Activated CD8-positive, alpha-beta memory T cell treated with anti-CD3 and anti-CD28 coated beads, Interleukin-2, amount 50 U/mL, for 24 hours (primary cell): Measurements from ENCODE around the gene PNMA6A.
"Not testable (repeated sequence)": the region's sequence is repeated elsewhere in the genome, so short reads cannot be mapped to it uniquely, and the experiment has no call there.

Source experiments
- DNase-seq: peaks from one replicate; pipeline ENCODE4 v3.0.0-alpha.2; 2020; ENCODE audit errors: extremely low read depth

Gene PNMA6A

DNA sequence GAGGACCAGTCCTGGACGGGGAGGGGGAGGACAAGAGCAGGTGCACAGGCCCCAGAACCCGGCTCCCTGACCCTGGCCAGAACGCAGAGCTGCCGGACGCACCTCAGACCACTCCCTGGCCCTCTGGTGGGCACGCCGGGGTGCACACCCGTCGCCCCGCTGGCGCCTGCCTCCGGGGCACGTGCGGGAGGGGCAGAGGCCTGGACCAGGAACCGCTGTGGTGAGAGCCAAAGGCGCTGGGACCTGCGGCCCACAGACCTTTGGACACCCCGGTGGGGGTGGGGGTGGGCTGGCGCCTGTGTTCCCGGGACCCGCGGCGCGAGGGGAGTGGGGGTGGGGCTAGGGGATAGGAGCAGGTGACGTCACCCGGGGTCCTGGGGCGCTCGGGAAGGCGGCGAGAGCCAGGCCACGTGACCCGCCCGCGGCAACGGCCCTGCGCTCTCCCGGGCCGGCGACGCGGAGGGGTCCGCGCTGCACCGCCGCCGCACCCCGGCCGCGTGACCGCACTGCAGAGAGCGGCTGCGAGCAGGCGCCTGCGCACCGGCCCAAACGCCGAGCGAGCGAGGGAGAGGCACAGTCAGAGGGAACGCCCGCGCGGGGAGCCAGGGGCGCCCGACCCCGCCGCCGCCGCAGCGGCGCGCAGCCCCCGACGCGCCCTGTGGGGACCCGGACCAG is at the start of gene PNMA6A:
PNMA6A (plus strand) TSS at position 546 of the 675 bp plus-strand sequence. CDS start 609 bp downstream, outside the sequence.
- not testable (repeated sequence) for DNase-seq

DNA sequence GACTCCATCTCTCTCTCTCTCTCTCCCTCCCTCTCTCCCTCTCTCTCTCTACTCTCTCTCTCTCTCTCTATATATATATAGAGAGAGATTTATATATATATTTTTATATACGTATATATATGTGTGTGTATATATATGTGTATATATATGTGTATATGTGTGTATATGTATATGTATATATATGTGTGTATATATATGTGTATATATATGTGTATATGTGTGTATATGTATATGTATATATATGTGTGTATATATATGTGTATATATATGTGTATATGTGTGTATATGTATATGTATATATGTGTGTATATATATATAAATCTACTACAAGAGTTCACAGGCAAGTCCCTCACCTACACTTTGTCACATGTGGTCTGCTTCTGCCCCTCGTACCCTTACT is 45.8 kb upstream of the PNMA6A start:
- DNase-seq: not testable (repeated sequence)

DNA sequence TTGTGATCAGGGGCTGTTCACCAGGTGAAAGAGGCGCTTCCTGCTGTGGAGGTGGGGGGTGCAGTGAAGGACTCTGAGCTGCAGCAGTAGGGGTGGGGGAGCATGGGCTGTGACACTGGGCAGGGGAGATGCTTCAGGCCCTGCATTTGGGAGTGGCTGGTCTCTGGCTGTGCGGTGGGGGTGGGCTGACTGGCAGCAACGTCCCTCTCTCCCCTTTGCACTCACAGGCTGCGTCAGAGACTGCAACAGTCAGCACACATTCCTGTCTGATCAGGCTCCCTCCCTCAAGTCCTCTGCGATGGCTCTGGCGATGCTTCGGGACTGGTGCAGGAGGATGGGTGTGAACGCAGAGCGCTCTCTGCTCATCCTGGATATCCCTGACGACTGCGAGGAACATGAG is 43.8 kb upstream of the PNMA6A start:
- not testable (repeated sequence) for DNase-seq

GRCh38 chrX:153029162-153029561 is 43.1 kb upstream of the PNMA6A start:
- no peak for DNase-seq

- no peak for DNase-seq
Measured at GRCh38 chrX:153029875-153030274, 42.4 kb upstream of the PNMA6A start.

DNA sequence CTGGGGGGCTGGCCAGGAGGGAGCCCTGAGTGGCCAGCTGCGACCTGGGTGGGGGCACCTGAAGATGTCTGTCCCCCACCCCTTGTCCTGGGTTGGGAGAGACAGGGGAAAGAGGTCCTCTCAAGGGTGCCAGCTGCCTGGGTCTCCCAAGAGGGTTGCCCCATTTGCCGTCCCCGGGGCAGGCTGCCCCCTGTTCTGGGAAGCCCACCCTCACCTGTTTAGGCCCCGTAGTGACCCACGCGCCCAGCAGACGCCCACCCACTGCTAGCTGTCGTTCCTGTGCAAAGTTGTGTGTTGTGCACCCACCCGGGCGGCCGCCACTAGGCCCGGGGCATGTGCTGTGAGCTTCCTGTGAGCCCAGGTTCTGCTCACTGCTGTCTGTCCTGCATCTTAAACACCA is 41.5 kb upstream of the PNMA6A start:
- no peak for DNase-seq

- DNase-seq: peak; percentile 20
Measured at GRCh38 chrX:153032397-153033118, 39.7 kb upstream of the PNMA6A start.

DNA sequence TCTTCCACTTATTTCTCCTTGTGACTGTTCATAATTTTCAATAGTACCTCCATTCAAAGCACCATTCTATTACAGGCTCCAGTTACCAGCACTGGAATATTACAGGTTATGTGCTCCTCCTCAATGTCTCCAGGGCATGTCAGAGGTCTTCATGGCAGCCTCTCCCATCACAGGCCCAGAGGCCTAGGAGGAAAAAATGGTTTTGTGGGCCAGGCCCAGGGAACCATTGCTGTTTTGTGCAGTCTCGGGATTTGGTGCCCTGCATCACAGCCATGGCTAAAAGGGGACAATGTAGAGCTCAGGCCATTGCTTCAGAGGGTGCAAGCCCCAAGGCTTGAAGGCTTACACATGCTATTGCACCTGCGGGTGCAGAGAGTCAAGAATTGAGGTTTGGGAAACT is 23.2 kb upstream of the PNMA6A start:
- no peak for DNase-seq

DNA sequence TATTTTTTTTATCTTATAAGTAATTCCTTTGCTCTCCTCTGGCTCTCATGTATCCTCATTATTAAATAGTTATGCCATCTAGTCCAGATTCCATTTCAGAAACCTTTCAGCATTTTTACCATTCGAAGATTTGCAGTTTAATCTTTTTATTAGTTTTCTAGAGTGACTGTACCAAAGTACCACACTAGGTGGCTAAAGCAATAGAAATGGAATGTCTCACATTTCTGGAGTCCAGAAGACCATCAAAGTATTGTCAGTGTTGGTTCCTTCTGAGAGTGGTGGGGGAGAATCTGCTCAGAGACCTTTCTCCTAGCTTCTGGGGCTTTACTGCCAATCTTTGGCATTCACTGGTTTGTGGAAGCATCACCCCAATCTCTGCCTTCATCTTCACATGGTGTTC is 19.7 kb upstream of the PNMA6A start:
- DNase-seq: no peak

- no peak for DNase-seq
Measured at GRCh38 chrX:153055871-153056749, 16.1 kb upstream of the PNMA6A start, which contains the start of gene PNMA3. PNMA3 (plus strand) TSS chrX:153056470; CDS start chrX:153057056, 586 bp downstream.

DNA sequence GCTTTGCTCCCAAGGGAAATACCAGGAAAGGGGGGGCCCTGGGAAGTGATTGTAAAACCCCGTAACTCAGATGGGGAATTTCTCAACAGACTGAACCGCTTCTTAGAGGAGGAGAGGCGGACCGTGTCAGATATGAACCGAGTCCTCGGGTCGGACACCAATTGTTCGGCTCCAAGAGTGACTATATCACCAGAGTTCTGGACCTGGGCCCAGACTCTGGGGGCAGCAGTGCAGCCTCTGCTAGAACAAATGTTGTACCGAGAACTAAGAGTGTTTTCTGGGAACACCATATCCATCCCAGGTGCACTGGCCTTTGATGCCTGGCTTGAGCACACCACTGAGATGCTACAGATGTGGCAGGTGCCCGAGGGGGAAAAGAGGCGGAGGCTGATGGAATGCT is 15.0 kb upstream of the PNMA6A start:
- no peak for DNase-seq

DNA sequence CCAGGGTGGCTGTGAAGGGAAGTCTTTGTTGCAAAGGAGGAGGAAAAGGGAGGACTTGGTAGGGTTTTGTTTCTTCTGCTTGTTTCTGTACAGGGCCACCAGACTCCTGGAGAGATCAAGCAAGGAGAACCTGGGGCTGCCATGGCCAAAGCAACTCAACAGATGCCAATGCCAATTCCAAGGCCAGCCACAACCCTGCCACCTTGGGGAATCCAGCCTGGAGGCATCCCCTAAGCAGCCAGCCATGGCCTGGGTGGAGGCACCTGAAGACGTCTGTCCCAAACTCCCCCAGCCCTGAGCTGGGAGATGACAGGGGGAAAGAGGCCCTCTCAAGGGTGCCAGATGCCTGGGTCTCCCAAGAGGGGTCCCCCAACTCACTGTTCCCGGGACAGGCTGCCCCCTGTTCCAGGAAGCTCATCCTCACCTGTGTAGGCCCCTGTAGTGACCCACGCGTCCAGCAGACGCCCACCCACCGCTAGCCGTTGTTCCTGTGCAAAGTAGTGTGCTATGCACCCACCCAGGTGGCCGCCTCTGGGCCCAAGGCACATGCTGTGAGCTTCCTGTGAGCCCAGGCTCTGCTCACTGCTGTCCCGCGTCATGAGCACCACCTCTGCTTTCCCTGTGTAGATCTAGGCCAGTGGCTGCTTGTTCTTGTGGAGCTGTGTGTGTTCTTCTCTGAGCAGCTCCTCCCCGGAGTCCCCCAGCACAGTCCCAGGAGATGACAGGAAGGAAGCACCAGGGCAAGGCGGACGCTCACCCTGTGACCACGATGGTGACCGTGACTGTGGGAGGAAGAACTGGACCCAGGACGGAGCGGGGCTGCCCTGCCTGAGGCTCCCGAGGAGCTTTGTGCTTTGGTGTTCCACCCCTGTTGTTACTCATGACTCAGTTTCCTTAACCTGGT is 12.8 kb upstream of the PNMA6A start:
- DNase-seq: no peak

- no peak for DNase-seq
Measured at GRCh38 chrX:153060095-153060445, 12.2 kb upstream of the PNMA6A start.

DNA sequence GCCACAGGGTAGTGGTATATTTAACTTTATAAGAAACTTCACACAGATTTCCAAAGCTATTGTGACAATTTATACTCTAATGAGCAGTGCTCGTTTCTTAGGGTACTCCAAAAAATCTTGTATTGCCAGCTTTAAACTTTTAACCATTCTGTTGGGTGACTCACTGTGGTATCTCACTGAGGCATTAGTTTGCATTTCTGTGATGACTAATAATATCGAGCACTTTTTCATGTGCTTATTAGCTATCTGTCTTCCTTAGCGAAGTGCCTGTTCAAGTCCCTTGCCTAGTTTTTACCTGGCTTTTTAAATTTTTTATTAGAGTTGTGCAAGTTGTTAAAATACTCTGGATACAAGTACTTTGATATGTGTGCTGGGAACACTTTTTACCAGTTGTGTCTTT is 10.5 kb upstream of the PNMA6A start:
- DNase-seq: no peak

- no peak for DNase-seq
Measured at GRCh38 chrX:153063315-153063714, 8.9 kb upstream of the PNMA6A start.

- DNase-seq: no peak
Measured at GRCh38 chrX:153064061-153064460, 8.2 kb upstream of the PNMA6A start.

GRCh38 chrX:153065389-153065788 is 6.9 kb upstream of the PNMA6A start:
- no peak for DNase-seq

- DNase-seq: not testable (repeated sequence)
Measured at GRCh38 chrX:153066402-153066801, 5.9 kb upstream of the PNMA6A start.

GRCh38 chrX:153073331-153073730 is 1.1 kb downstream of the PNMA6A start:
- DNase-seq: not testable (repeated sequence)

DNA sequence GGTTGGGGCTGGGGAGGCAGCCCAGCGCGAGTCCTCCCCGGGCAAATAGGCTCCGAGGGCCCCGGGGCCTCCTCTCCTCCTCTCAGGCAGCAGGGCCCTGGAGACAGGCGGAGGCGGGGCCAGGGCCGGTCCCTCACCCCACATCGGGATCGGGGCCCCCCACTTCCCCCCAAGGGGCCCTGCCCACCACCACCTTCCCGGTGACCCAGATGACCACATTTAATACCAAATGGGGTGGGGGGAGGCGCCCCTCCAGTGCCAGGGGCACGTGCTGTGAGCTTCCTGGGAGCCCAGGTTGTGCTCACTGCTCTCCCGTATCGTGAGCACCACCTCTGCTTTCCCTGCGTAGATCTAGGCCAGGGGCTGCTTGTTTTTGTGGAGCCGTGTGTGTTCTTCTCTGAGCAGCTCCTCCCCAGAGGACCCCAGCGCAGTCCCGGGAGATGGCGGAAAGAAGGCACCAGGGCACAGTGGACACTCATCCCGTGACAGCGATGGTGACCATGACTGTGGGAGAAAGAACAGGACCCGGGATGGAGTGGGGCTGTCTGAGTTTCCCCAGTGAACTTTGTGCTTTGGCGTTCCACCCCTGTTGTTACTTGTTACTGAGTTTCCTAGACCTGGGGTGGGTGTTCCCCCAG is 2.1 kb downstream of the PNMA6A start:
- DNase-seq: no peak

DNA sequence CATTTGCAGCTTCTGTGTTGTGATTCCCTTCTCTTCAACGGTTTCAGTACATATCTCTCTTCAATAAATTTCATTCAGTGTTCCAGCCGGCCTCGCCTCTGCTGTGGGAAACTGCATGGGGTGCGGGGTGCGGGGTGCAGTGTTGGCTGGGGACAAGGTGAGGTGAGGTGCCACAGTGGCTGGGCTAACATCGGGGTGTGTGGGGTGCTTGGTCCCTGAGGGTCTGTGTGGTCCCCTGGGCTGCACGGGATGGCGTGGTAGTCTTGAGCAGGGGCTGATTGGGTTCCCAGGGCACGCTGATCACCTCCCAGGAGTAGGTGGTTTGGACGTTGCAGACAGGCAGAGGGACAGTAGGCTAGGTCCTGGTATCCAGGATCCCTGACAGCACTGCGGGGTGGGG is 2.7 kb downstream of the PNMA6A start:
- DNase-seq: no peak
